ENCODE results near the gene SZT2. TPM values are rescaled to one million over a fixed set of nuclear protein-coding genes. Genes with fewer than 3 reads are reported as not detected.

Gene SZT2
- total RNA-seq, 2 donors from 2014 or later, result 30.3 to 76.9 TPM

DNA sequence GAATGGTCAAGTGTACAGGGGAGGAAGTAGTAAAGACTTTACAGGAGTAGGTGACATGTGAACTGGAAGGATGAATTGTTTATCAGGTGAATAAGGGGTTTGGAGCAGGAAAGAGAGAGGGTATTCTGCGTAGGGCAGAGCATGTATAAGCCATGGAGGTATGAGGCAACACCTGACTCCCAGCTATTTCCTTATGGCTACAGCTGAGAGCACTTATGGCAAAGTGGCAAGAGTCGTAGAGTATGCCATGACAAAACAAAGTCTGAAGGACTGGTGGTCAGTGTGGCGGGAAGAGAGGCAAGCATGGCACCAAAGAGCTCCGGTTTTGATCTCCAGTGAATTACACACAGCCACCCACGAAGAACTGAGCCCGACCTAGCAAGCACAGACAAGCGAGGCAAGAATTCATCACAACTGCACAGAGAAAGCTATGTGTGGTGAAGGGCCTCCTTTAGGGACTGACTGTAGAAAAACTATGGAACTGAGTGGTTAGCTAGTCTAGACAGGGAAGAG lies 12.9 kb upstream of the SZT2 start:
- no peak overlapping the region for H3K27ac ChIP-seq
- intact Hi-C loops (cut with DNase I), result no loop called here
- WGBS, result 71% methylated on average over 7 of the region's 7 CpGs
- TF ChIP-seq, protein P1, sequence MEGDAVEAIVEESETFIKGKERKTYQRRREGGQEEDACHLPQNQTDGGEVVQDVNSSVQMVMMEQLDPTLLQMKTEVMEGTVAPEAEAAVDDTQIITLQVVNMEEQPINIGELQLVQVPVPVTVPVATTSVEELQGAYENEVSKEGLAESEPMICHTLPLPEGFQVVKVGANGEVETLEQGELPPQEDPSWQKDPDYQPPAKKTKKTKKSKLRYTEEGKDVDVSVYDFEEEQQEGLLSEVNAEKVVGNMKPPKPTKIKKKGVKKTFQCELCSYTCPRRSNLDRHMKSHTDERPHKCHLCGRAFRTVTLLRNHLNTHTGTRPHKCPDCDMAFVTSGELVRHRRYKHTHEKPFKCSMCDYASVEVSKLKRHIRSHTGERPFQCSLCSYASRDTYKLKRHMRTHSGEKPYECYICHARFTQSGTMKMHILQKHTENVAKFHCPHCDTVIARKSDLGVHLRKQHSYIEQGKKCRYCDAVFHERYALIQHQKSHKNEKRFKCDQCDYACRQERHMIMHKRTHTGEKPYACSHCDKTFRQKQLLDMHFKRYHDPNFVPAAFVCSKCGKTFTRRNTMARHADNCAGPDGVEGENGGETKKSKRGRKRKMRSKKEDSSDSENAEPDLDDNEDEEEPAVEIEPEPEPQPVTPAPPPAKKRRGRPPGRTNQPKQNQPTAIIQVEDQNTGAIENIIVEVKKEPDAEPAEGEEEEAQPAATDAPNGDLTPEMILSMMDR (IDR thresholded peaks at IDR 0.05), result no peak
- no peak for TF ChIP-seq POLR2AphosphoS5 (IDR thresholded peaks at IDR 0.05)
- TF ChIP-seq POLR2A (IDR thresholded peaks at IDR 0.05), result no peak
- H3K4me3 ChIP-seq, result no peak overlapping the region
- no peaks in the 10 kb centered on the region for H3K4me1 ChIP-seq (replicated peaks)
- H3K27me3 ChIP-seq (replicated peaks; ENCODE audit: insufficient read depth), result no peaks in the 10 kb centered on the region
- no peak for DNase-seq (ENCODE audit: low spot score)
- H3K9me3 ChIP-seq, result no peaks in the 10 kb centered on the region
- no peaks in the 10 kb centered on the region for H3K36me3 ChIP-seq

DNA sequence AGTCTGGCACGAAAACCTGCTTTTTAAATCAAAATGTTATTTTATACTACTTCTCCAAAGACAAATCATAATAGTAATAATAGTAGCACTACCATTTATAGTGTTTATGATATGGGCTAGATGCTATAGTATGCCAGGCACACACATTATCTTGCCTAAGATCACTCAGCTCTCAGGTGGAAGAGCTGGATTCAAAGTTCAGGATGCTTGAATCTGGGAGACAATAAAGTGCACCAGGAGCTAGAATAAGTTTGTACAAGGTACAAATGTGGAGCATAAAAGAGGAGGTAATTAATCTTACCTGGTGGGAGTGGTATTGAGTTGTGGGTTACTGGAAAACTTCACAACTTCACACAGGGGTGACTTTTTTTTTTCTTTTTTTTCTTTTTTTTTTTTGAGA lies 11.9 kb upstream of the SZT2 start:
- DNase-seq (ENCODE audit: low spot score), result no peak
- Histone ChIP-seq H3K4me3 (no peak overlapping the region), H3K9me3 (no peaks in the 10 kb centered on the region), H3K27ac (no peak overlapping the region), H3K36me3 (no peaks in the 10 kb centered on the region), H3K4me1 (replicated peaks) (no peaks in the 10 kb centered on the region), H3K27me3 (replicated peaks; ENCODE audit: insufficient read depth) (no peaks in the 10 kb centered on the region)
- no peak for TF ChIP-seq POLR2A (IDR thresholded peaks at IDR 0.05)
- TF ChIP-seq POLR2AphosphoS5 (IDR thresholded peaks at IDR 0.05), result no peak
- TF ChIP-seq, protein P1 (IDR thresholded peaks at IDR 0.05), result no peak
- intact Hi-C loops (cut with DNase I), result no loop called here
- WGBS, result 100% methylated on average over 1 of the region's 1 CpG

DNA sequence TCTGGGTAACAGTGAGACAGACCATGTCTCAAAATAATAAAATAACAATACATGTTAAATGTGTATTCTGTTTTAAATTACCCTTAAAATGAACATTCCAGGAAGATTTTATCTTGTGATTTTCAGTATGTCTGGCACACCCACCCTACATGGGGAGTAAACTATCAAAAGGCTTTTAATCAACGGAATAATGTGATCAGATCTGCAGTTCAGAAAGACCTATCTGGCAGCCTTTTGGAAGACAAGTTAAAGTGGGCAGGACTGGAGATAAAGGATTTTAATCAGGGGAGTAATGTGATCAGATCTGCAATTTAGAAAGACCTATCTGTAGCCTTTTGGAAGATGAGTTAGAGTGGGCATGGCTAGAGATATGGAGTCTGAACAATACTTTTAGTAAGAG lies 10.2 kb upstream of the SZT2 start:
- no peaks in the 10 kb centered on the region for H3K9me3 ChIP-seq
- whole genome bisulfite sequencing, result 89% methylated on average over 1 of the region's 1 CpG

DNA sequence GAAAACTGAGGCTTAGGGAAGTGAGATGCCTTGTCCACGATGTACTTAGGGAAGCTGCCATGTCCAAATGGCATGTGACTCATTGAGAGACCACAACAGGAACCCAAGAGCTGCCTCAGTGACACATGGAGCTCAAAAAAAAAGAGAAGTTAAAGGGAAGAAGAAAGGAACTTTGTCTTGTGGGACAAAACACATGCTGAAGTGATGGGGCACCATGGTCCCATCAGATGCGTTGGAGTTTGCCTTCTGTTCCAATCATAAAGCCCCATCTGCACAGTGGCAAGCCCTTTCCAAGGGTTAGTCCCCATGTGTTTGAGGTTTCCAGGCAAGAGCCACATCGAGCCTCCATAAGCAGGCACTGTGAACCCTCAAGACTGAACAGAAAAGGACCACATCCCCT lies 8.1 kb upstream of the SZT2 start:
- no peak for DNase-seq (ENCODE audit: low spot score)
- no peaks in the 10 kb centered on the region for H3K9me3 ChIP-seq
- 82% methylated on average over 3 of the region's 3 CpGs for WGBS
- TF ChIP-seq POLR2AphosphoS5 (IDR thresholded peaks at IDR 0.05) (no peak), POLR2A (IDR thresholded peaks at IDR 0.05) (no peak)
- TF ChIP-seq, protein P1 (IDR thresholded peaks at IDR 0.05), result no peak
- H3K4me3 ChIP-seq, result no peak overlapping the region
- H3K36me3 ChIP-seq, result peaks cover 13 to 19% of the 10 kb centered on the region in 2 donors
- no peak overlapping the region for H3K27ac ChIP-seq
- peaks cover 2% of the 10 kb centered on the region for H3K4me1 ChIP-seq (replicated peaks)
- no peaks in the 10 kb centered on the region for H3K27me3 ChIP-seq (replicated peaks; ENCODE audit: insufficient read depth)
- intact Hi-C loops (cut with DNase I), result no loop called here

More for the DNA sequence above, 10.2 kb upstream of the SZT2 start:
- Histone ChIP-seq H3K27me3 (replicated peaks; ENCODE audit: insufficient read depth) (no peaks in the 10 kb centered on the region), H3K27ac (no peak overlapping the region), H3K4me3 (no peak overlapping the region), H3K36me3 (peaks cover 0 to 4% of the 10 kb centered on the region in 2 donors), H3K4me1 (replicated peaks) (peaks cover 2% of the 10 kb centered on the region)
- no peak for DNase-seq (ENCODE audit: low spot score)
- intact Hi-C loops (cut with DNase I), result no loop called here
- TF ChIP-seq POLR2A (IDR thresholded peaks at IDR 0.05), result no peak
- TF ChIP-seq, protein P1 (IDR thresholded peaks at IDR 0.05), result no peak
- no peak for TF ChIP-seq POLR2AphosphoS5 (IDR thresholded peaks at IDR 0.05)

DNA sequence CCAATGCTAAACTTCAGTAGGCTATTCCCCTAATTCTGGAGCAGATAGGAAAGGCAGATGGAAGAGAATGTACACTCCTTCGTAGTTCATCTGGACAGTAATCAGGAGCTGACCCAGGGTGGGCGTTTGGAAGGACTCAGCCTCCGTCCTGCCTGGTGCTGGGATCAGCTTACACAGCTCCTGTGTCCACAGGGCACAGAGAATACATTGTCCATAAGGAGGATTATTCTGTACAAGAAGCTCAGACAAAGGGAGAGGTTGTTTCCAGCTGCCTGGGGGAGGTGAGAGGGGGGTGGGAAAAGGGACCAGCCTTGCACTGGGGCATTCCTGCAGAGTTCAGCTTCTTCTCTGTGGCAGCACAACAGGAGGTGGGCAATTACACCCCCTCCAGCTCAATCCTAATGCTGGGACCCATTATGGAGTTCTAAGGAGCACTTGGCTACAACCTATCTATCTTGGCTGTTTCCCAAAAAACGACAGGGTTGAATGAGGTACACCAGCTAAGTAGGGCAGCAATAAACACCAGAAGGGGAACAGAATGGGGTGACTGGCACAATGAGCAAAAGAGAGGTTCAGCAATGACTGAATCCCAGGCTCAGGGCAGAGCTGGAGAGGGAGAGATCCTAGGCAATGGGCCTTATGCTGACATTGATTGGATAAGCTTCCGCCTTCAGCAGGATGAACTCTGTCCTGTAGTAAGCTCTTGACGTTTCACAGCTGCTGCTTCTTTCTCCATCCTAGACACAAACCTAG lies 7.5 kb upstream of the SZT2 start:
- no peaks in the 10 kb centered on the region for H3K27me3 ChIP-seq (replicated peaks; ENCODE audit: insufficient read depth)
- intact Hi-C loops (cut with DNase I), result no loop called here
- peaks cover 2% of the 10 kb centered on the region for H3K4me1 ChIP-seq (replicated peaks)
- 34% methylated on average over 6 of the region's 6 CpGs for WGBS
- H3K4me3 ChIP-seq, result no peak overlapping the region
- peaks cover 13 to 19% of the 10 kb centered on the region in 2 donors for H3K36me3 ChIP-seq
- DNase-seq (ENCODE audit: low spot score), result no peak
- H3K27ac ChIP-seq, result no peak overlapping the region
- no peak for TF ChIP-seq POLR2A (IDR thresholded peaks at IDR 0.05)
- TF ChIP-seq POLR2AphosphoS5 (IDR thresholded peaks at IDR 0.05), result no peak
- TF ChIP-seq, protein P1 (IDR thresholded peaks at IDR 0.05), result no peak
- H3K9me3 ChIP-seq, result no peaks in the 10 kb centered on the region
